Hindlimb muscle (tissue), 1 donor: ENCODE measurements around the gene NDUFAF5. TPM values are rescaled to one million over a fixed set of nuclear protein-coding genes. Genes with fewer than 3 reads are reported as not detected.

Experiments
- DNase-seq: peaks from one replicate; pipeline ENCODE4 v3.0.0-alpha.2; 2013
- polyA plus RNA-seq: library from polyadenylated mRNA; unstranded; fragments of 120-200 nt; gene quantifications from one replicate; pipeline ENCODE4 v1.2.1, GENCODE V29; 2013; ENCODE audit not compliant: insufficient read length

NDUFAF5 gene
- polyA plus RNA-seq, 1 donor: 20.7 TPM

- DNase-seq: no peak
These were observed 37.6 kb downstream of the NDUFAF5 start for GRCh38 chr20:13822459-13822858.

GRCh38 chr20:13824459-13824858 is 39.6 kb downstream of the NDUFAF5 start:
- no peak for DNase-seq

GRCh38 chr20:13825465-13825864 is 40.6 kb downstream of the NDUFAF5 start:
- DNase-seq: no peak

GRCh38 chr20:13831476-13831875 is 46.6 kb downstream of the NDUFAF5 start:
- DNase-seq: no peak

GRCh38 chr20:13838664-13839063 is 53.8 kb downstream of the NDUFAF5 start:
- no peak for DNase-seq

GRCh38 chr20:13839421-13840092 is 54.7 kb downstream of the NDUFAF5 start:
- no peak for DNase-seq

- no peak for DNase-seq
These were observed 55.3 kb downstream of the NDUFAF5 start for GRCh38 chr20:13840093-13840465.

GRCh38 chr20:13841206-13841605 is 56.4 kb downstream of the NDUFAF5 start:
- DNase-seq: no peak

- no peak for DNase-seq
These were observed 59.5 kb downstream of the NDUFAF5 start for GRCh38 chr20:13844296-13844695.

- DNase-seq: no peak
These were observed 66.5 kb downstream of the NDUFAF5 start for GRCh38 chr20:13851279-13851678.

- no peak for DNase-seq
These were observed 67.5 kb downstream of the NDUFAF5 start for GRCh38 chr20:13852306-13852705.

GRCh38 chr20:13855613-13856012 is 70.8 kb downstream of the NDUFAF5 start:
- DNase-seq: no peak

- DNase-seq: no peak
These were observed 71.5 kb downstream of the NDUFAF5 start for GRCh38 chr20:13856354-13856753.

GRCh38 chr20:13857304-13857703 is 72.5 kb downstream of the NDUFAF5 start:
- DNase-seq: no peak

GRCh38 chr20:13857961-13858360 is 73.1 kb downstream of the NDUFAF5 start:
- DNase-seq: no peak

- no peak for DNase-seq
These were observed 73.6 kb downstream of the NDUFAF5 start for GRCh38 chr20:13858439-13858838.

- DNase-seq: no peak
These were observed 74.0 kb downstream of the NDUFAF5 start for GRCh38 chr20:13858871-13859270.

GRCh38 chr20:13862245-13862644 is 77.4 kb downstream of the NDUFAF5 start:
- no peak for DNase-seq

GRCh38 chr20:13863244-13863643 is 78.4 kb downstream of the NDUFAF5 start:
- DNase-seq: no peak

GRCh38 chr20:13865156-13865555 is 80.3 kb downstream of the NDUFAF5 start:
- no peak for DNase-seq

- peak; percentile 24 for DNase-seq
These were observed 81.0 kb downstream of the NDUFAF5 start for GRCh38 chr20:13865791-13866351.

GRCh38 chr20:13868331-13868730 is 83.5 kb downstream of the NDUFAF5 start:
- no peak for DNase-seq

- DNase-seq: no peak
These were observed 85.4 kb downstream of the NDUFAF5 start for GRCh38 chr20:13870170-13870748.
